Stimulated activated CD8-positive, alpha-beta memory T cell treated with anti-CD3 and anti-CD28 coated beads, Interleukin-15, amount 100 ng/mL, for 4 hours (primary cell): ENCODE data around the gene RIMBP3C.
"Not testable (repeated sequence)": the region's sequence is repeated elsewhere in the genome, so short reads cannot be mapped to it uniquely, and the experiment has no call there.

Source experiments
- DNase-seq, 2 donors: peaks; one replicate each; pipeline ENCODE4 v3.0.0-alpha.2; 2020; ENCODE audit warnings: low read depth in 2 of 2

Gene RIMBP3C

GRCh38 chr22:21573293-21573734, 22.1 kb upstream of the RIMBP3C start:
- DNase-seq, result no peak

GRCh38 chr22:21571679-21572078, 20.4 kb upstream of the RIMBP3C start:
- no peak for DNase-seq

- DNase-seq, result no peak
Observed at GRCh38 chr22:21570398-21570797, 19.1 kb upstream of the RIMBP3C start.

- no peak for DNase-seq
Observed at GRCh38 chr22:21569459-21570170, 18.4 kb upstream of the RIMBP3C start.

- not testable (repeated sequence) for DNase-seq
Observed at GRCh38 chr22:21569076-21569427, 17.8 kb upstream of the RIMBP3C start.

- no peak for DNase-seq
Observed at GRCh38 chr22:21568347-21569075, 17.2 kb upstream of the RIMBP3C start.

- DNase-seq, result peak; percentile 65 to 66
Observed at GRCh38 chr22:21567456-21568346, 16.4 kb upstream of the RIMBP3C start, which contains the start of gene UBE2L3. UBE2L3 (plus strand) TSS chr22:21567714; CDS start chr22:21567745, 31 bp downstream.

GRCh38 chr22:21564411-21564810, 13.2 kb upstream of the RIMBP3C start:
- no peak for DNase-seq

- DNase-seq, result no peak
Observed at GRCh38 chr22:21563912-21564311, 12.7 kb upstream of the RIMBP3C start.

GRCh38 chr22:21560657-21561056, 9.4 kb upstream of the RIMBP3C start:
- not testable (repeated sequence) for DNase-seq

GRCh38 chr22:21559345-21560125, 8.3 kb upstream of the RIMBP3C start:
- not testable (repeated sequence) for DNase-seq

GRCh38 chr22:21550678-21551047, 598 bp downstream of the RIMBP3C start:
- not testable (repeated sequence) for DNase-seq

GRCh38 chr22:21550008-21550677, 1.1 kb downstream of the RIMBP3C start:
- not testable (repeated sequence) for DNase-seq

- DNase-seq, result not testable (repeated sequence)
Observed at GRCh38 chr22:21549558-21549957, 1.7 kb downstream of the RIMBP3C start.

- not testable (repeated sequence) for DNase-seq
Observed at GRCh38 chr22:21544432-21545322, 6.6 kb downstream of the RIMBP3C start.

- not testable (repeated sequence) for DNase-seq
Observed at GRCh38 chr22:21539862-21540261, 11.4 kb downstream of the RIMBP3C start.

- DNase-seq, result not testable (repeated sequence)
Observed at GRCh38 chr22:21532863-21533648, 18.2 kb downstream of the RIMBP3C start.

- DNase-seq, result not testable (repeated sequence)
Observed at GRCh38 chr22:21531525-21531924, 19.7 kb downstream of the RIMBP3C start.
